RWPE2 (cell line): ENCODE measurements around the gene PTPRN2.

Source experiments
- ATAC-seq: fragments of 200-7000 bp; cut with Tn5 transposase; 3 replicates; pipeline ENCODE4 v1.9.1; 2021; ENCODE audit warnings: low read depth
- DNase-seq: peaks from one replicate; pipeline ENCODE4 v3.0.0-alpha.2; 2020; ENCODE audit warnings: low spot score
- H3K27ac ChIP-seq: fragments of 450-650 bp; 2 replicates; pipeline ENCODE4 v1.5.1; 2017; ENCODE audit warnings: mild to moderate bottlenecking; ENCODE audit not compliant: poor library complexity, severe bottlenecking
- H3K27me3 ChIP-seq: fragments of 250-450 bp; sonication (Bioruptor Pico); 2 replicates; pipeline ENCODE4 v1.5.1; 2021; ENCODE audit warnings: mild to moderate bottlenecking, moderate library complexity; ENCODE audit not compliant: insufficient read depth, poor library complexity, severe bottlenecking
- H3K36me3 ChIP-seq: fragments of 250-450 bp; sonication (Bioruptor Pico); 2 replicates; pipeline ENCODE4 v1.5.1; 2020; ENCODE audit warnings: low read depth, mild to moderate bottlenecking, moderate library complexity
- H3K4me1 ChIP-seq: fragments of 250-450 bp; sonication (Bioruptor Pico); 2 replicates; pipeline ENCODE4 v1.5.1; 2021; ENCODE audit warnings: mild to moderate bottlenecking, moderate library complexity; ENCODE audit not compliant: insufficient read depth, poor library complexity, severe bottlenecking
- H3K4me3 ChIP-seq: fragments of 250-450 bp; sonication (Bioruptor Pico); 2 replicates; pipeline ENCODE4 v1.5.1; 2021; ENCODE audit warnings: mild to moderate bottlenecking, moderate library complexity; ENCODE audit not compliant: severe bottlenecking
- H3K9me3 ChIP-seq: fragments of 250-450 bp; sonication (Bioruptor Pico); 2 replicates; pipeline ENCODE4 v1.5.1; 2021; ENCODE audit warnings: mild to moderate bottlenecking, moderate library complexity; ENCODE audit not compliant: severe bottlenecking
- CTCF ChIP-seq: fragments of 450-650 bp; IDR thresholded peaks from one replicate; pipeline ENCODE4 v1.5.1; 2017; ENCODE audit warnings: mild to moderate bottlenecking, moderate library complexity; ENCODE audit not compliant: poor library complexity, severe bottlenecking

Gene PTPRN2

GRCh38 chr7:158366346-158366745 is 221.3 kb downstream of the PTPRN2 start:
- Histone ChIP-seq H3K9me3 (no peaks in the 10 kb centered on the region), H3K4me1 (no peaks in the 10 kb centered on the region), H3K36me3 (no peaks in the 10 kb centered on the region), H3K27me3 (no peaks in the 10 kb centered on the region), H3K4me3 (no peak overlapping the region), H3K27ac (no peak overlapping the region)
- no peak for ATAC-seq
- DNase-seq = no peak
- TF ChIP-seq CTCF = no peak

GRCh38 chr7:158365267-158365666 is 222.4 kb downstream of the PTPRN2 start:
- ATAC-seq = no peak
- H3K27ac ChIP-seq = no peak overlapping the region
- H3K27me3 ChIP-seq = no peaks in the 10 kb centered on the region
- no peak for DNase-seq
- H3K9me3 ChIP-seq = no peaks in the 10 kb centered on the region
- no peak for TF ChIP-seq CTCF
- H3K4me1 ChIP-seq = no peaks in the 10 kb centered on the region
- H3K36me3 ChIP-seq = no peaks in the 10 kb centered on the region
- H3K4me3 ChIP-seq = no peak overlapping the region

- no peak for ATAC-seq
Observed at GRCh38 chr7:158364451-158364850, 223.2 kb downstream of the PTPRN2 start.

GRCh38 chr7:158362912-158363905 is 224.4 kb downstream of the PTPRN2 start:
- H3K4me3 ChIP-seq = no peak overlapping the region
- TF ChIP-seq CTCF = no peak
- no peak for ATAC-seq
- H3K36me3 ChIP-seq = no peaks in the 10 kb centered on the region
- H3K27me3 ChIP-seq = no peaks in the 10 kb centered on the region
- no peak overlapping the region for H3K27ac ChIP-seq
- no peak for DNase-seq
- no peaks in the 10 kb centered on the region for H3K4me1 ChIP-seq
- H3K9me3 ChIP-seq = no peaks in the 10 kb centered on the region

More at GRCh38 chr7:158364451-158364850, 223.2 kb downstream of the PTPRN2 start:
- no peaks in the 10 kb centered on the region for H3K4me1 ChIP-seq
- no peak overlapping the region for H3K4me3 ChIP-seq
- no peak overlapping the region for H3K27ac ChIP-seq
- H3K36me3 ChIP-seq = no peaks in the 10 kb centered on the region
- H3K27me3 ChIP-seq = no peaks in the 10 kb centered on the region
- no peak for DNase-seq
- TF ChIP-seq CTCF = no peak
- no peaks in the 10 kb centered on the region for H3K9me3 ChIP-seq

GRCh38 chr7:158362001-158362400 is 225.6 kb downstream of the PTPRN2 start:
- H3K4me1 ChIP-seq = no peaks in the 10 kb centered on the region
- H3K9me3 ChIP-seq = no peaks in the 10 kb centered on the region
- no peaks in the 10 kb centered on the region for H3K36me3 ChIP-seq
- no peak for TF ChIP-seq CTCF
- no peak overlapping the region for H3K4me3 ChIP-seq
- H3K27me3 ChIP-seq = no peaks in the 10 kb centered on the region
- no peak for ATAC-seq
- no peak for DNase-seq
- H3K27ac ChIP-seq = no peak overlapping the region
